Endodermal cell (in vitro differentiated cells): Measurements from ENCODE around the gene PPA2. TPM values are rescaled to one million over a fixed set of nuclear protein-coding genes. Genes with fewer than 3 reads are reported as not detected.
"Not testable (repeated sequence)": the region's sequence is repeated elsewhere in the genome, so short reads cannot be mapped to it uniquely, and the experiment has no call there.

Experiments
- DNase-seq: peaks from one replicate; pipeline ENCODE4 v3.0.0-alpha.2; 2017
- H3K27ac ChIP-seq: 2 replicates; pipeline ENCODE4 v1.5.1; 2013; ENCODE audit warnings: mild to moderate bottlenecking, low read depth, low read length, moderate library complexity
- H3K27me3 ChIP-seq: 2 replicates; pipeline ENCODE4 v1.6.1; 2013; ENCODE audit warnings: mild to moderate bottlenecking, low read length, moderate library complexity; ENCODE audit not compliant: insufficient read depth, control insufficient read depth, poor library complexity, severe bottlenecking
- H3K36me3 ChIP-seq: 2 replicates; pipeline ENCODE4 v1.7.0; 2013; ENCODE audit warnings: mild to moderate bottlenecking, low read length, moderate library complexity; ENCODE audit not compliant: control insufficient read depth, insufficient read depth
- H3K4me1 ChIP-seq: one replicate; pipeline ENCODE4 v1.7.0; 2013; ENCODE audit warnings: low read length; ENCODE audit not compliant: control insufficient read depth, insufficient read depth
- H3K4me3 ChIP-seq: 2 replicates; pipeline ENCODE4 v1.5.1; 2013; ENCODE audit warnings: mild to moderate bottlenecking, low read length, moderate library complexity
- H3K9ac ChIP-seq: 2 replicates; pipeline ENCODE4 v1.6.1; 2013; ENCODE audit warnings: mild to moderate bottlenecking, low read length, moderate library complexity; ENCODE audit not compliant: poor library complexity, severe bottlenecking; ENCODE audit errors: extremely low read depth
- H3K9me3 ChIP-seq: 2 replicates; pipeline ENCODE4 v1.6.1; 2013; ENCODE audit warnings: mild to moderate bottlenecking, low read length, moderate library complexity; ENCODE audit not compliant: control insufficient read depth
- H3K27ac Mint-ChIP-seq: 2 replicates; pipeline ENCODE4 v1.8.0; 2020; ENCODE audit warnings: mixed read lengths
- H3K27me3 Mint-ChIP-seq: 2 replicates; pipeline ENCODE4 v1.8.0; 2021; ENCODE audit warnings: mild to moderate bottlenecking, mixed read lengths; ENCODE audit not compliant: insufficient read depth
- H3K36me3 Mint-ChIP-seq: 2 replicates; pipeline ENCODE4 v1.8.0; 2020; ENCODE audit warnings: low read depth, mixed read lengths
- H3K4me1 Mint-ChIP-seq: 2 replicates; pipeline ENCODE4 v1.8.0; 2020; ENCODE audit warnings: mixed read lengths
- H3K4me3 Mint-ChIP-seq: 2 replicates; pipeline ENCODE4 v1.8.0; 2020; ENCODE audit warnings: mild to moderate bottlenecking, moderate library complexity, mixed read lengths
- H3K9me3 Mint-ChIP-seq: 2 replicates; pipeline ENCODE4 v1.8.0; 2020; ENCODE audit warnings: mild to moderate bottlenecking, mixed read lengths
- WGBS, 2 experiments: methylation state at CpG; one replicate each; pipeline versions ENCODE4 v1.1.5 to v1.1.7; 2013; ENCODE audit warnings: missing lambda C conversion rate in 2 of 2, mixed read lengths in 1 of 2; ENCODE audit not compliant: insufficient coverage in 1 of 2, insufficient read length in 1 of 2; 5-methylcytosine and 5-hydroxymethylcytosine counted together
- total RNA-seq, 2 donors: library from RNA; stranded (reverse); fragmentation: NEBNext Ultra II Directional in 1 of 2; extraction: Animal tissue kit (Norgen Biotek cat#: 25700) in 1 of 2; gene quantifications; 2 replicates in 1 of 2; 3 replicates in 1 of 2; pipeline ENCODE4 v1.2.1, GENCODE V29; 2021
- TF ChIP-seq, protein P1 (sequence below): fragments of 200-600 bp; sonication (generic); conservative IDR thresholded peaks from 2 replicates; pipeline ENCODE4 v1.5.0; 2021; ENCODE audit warnings: antibody characterized with exemption, mild to moderate bottlenecking

Gene PPA2
- total RNA-seq, 2 donors from 2014 or later, result 90.7 to 133 TPM

- H3K4me3 Mint-ChIP-seq, result no peak overlapping the region
- Histone ChIP-seq H3K4me1 (no peaks in the 10 kb centered on the region), H3K9me3 (no peaks in the 10 kb centered on the region), H3K4me3 (no peak overlapping the region), H3K9ac (no peak overlapping the region), H3K27ac (no peak overlapping the region), H3K27me3 (no peaks in the 10 kb centered on the region), H3K36me3 (peaks cover 9% of the 10 kb centered on the region)
- TF ChIP-seq, protein P1, sequence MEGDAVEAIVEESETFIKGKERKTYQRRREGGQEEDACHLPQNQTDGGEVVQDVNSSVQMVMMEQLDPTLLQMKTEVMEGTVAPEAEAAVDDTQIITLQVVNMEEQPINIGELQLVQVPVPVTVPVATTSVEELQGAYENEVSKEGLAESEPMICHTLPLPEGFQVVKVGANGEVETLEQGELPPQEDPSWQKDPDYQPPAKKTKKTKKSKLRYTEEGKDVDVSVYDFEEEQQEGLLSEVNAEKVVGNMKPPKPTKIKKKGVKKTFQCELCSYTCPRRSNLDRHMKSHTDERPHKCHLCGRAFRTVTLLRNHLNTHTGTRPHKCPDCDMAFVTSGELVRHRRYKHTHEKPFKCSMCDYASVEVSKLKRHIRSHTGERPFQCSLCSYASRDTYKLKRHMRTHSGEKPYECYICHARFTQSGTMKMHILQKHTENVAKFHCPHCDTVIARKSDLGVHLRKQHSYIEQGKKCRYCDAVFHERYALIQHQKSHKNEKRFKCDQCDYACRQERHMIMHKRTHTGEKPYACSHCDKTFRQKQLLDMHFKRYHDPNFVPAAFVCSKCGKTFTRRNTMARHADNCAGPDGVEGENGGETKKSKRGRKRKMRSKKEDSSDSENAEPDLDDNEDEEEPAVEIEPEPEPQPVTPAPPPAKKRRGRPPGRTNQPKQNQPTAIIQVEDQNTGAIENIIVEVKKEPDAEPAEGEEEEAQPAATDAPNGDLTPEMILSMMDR, result no peak
- peaks cover 39% of the 10 kb centered on the region for H3K36me3 Mint-ChIP-seq
- peaks cover 5% of the 10 kb centered on the region for H3K4me1 Mint-ChIP-seq
- WGBS, 2 experiments, result 100% methylated on average over 2 of the region's 2 CpGs; no CpG with 5 or more reads in 1 of the 2 experiments
- no peak overlapping the region for H3K27ac Mint-ChIP-seq
- no peaks in the 10 kb centered on the region for H3K9me3 Mint-ChIP-seq
- no peak for DNase-seq
- H3K27me3 Mint-ChIP-seq, result no peaks in the 10 kb centered on the region
Measured at GRCh38 chr4:105460306-105460705, 13.6 kb downstream of the PPA2 start.

GRCh38 chr4:105458541-105458940, 15.3 kb downstream of the PPA2 start:
- H3K36me3 Mint-ChIP-seq, result peaks cover 27% of the 10 kb centered on the region
- H3K27ac Mint-ChIP-seq, result not testable (repeated sequence)

GRCh38 chr4:105458001-105458400, 15.9 kb downstream of the PPA2 start:
- no peak overlapping the region for H3K4me3 Mint-ChIP-seq
- peaks cover 16% of the 10 kb centered on the region for H3K36me3 ChIP-seq
- TF ChIP-seq, protein P1, result no peak
- no peak overlapping the region for H3K9ac ChIP-seq
- no peaks in the 10 kb centered on the region for H3K9me3 ChIP-seq
- no peaks in the 10 kb centered on the region for H3K4me1 ChIP-seq
- peaks cover 26% of the 10 kb centered on the region for H3K36me3 Mint-ChIP-seq
- DNase-seq, result no peak
- H3K9me3 Mint-ChIP-seq, result no peaks in the 10 kb centered on the region
- H3K27me3 Mint-ChIP-seq, result no peaks in the 10 kb centered on the region
- no peak overlapping the region for H3K27ac Mint-ChIP-seq
- no peaks in the 10 kb centered on the region for H3K27me3 ChIP-seq
- H3K27ac ChIP-seq, result no peak overlapping the region
- peaks cover 15% of the 10 kb centered on the region for H3K4me1 Mint-ChIP-seq
- H3K4me3 ChIP-seq, result no peak overlapping the region
- 97 to 100% methylated on average over 1 of the region's 1 CpG for WGBS, 2 experiments

More at GRCh38 chr4:105458541-105458940, 15.3 kb downstream of the PPA2 start:
- not testable (repeated sequence) for DNase-seq, H3K27me3 Mint-ChIP-seq, H3K4me3 ChIP-seq, H3K9me3 Mint-ChIP-seq, H3K4me1 ChIP-seq, H3K27ac ChIP-seq, H3K4me3 Mint-ChIP-seq, H3K4me1 Mint-ChIP-seq, H3K9ac ChIP-seq, H3K9me3 ChIP-seq, H3K27me3 ChIP-seq
- WGBS, 2 experiments, result 92 to 95% methylated on average over 11 of the region's 11 CpGs
- peaks cover 11% of the 10 kb centered on the region for H3K36me3 ChIP-seq

DNA sequence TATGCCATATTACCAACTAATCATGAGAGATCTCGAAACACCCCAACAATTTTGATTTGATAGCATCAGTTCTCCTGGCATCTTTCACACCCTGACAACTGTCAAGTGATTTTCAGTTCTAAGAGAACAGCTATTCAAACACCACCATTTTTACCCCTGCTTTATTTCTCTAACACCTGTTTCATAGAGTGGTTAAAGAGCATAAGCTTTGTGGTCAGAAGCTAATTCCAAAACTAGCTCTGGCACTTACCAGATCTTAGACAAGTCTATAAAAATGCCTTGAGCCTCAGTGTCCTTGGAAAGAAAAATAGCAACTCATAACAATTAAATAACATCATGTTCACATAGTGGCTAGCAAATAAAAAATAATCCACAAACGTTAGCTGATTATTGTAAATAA, 17.9 kb downstream of the PPA2 start:
- DNase-seq, result no peak
- Mint-ChIP-seq H3K27me3 (no peaks in the 10 kb centered on the region), H3K9me3 (peaks cover under 1% of the 10 kb centered on the region), H3K4me1 (peaks cover 15% of the 10 kb centered on the region), H3K36me3 (peaks cover 31% of the 10 kb centered on the region), H3K4me3 (no peak overlapping the region), H3K27ac (no peak overlapping the region)
- H3K36me3 ChIP-seq, result peaks cover 27% of the 10 kb centered on the region
- no peaks in the 10 kb centered on the region for H3K27me3 ChIP-seq
- H3K9ac ChIP-seq, result no peak overlapping the region
- TF ChIP-seq, protein P1, result no peak
- H3K27ac ChIP-seq, result no peak overlapping the region
- WGBS, 2 experiments, result 91 to 100% methylated on average over 2 of the region's 2 CpGs
- H3K4me3 ChIP-seq, result no peak overlapping the region
- no peaks in the 10 kb centered on the region for H3K4me1 ChIP-seq
- peaks cover 5% of the 10 kb centered on the region for H3K9me3 ChIP-seq
